Activated CD8-positive, alpha-beta memory T cell treated with anti-CD3 and anti-CD28 coated beads, Interleukin-2, amount 10 ng/mL, durations not matched to agents 7 days and 5 days (primary cell): ENCODE data around the gene TEX261. TPM values are rescaled to one million over a fixed set of nuclear protein-coding genes. Genes with fewer than 3 reads are reported as not detected.

ENCODE experiments used
- ATAC-seq: fragments of 150-1000 bp; cut with Tn5 transposase; one replicate; pipeline ENCODE4 v1.10.0; 2021; ENCODE audit warnings: moderate library complexity
- CTCF ChIA-PET: fragments of 350-600 bp; sonication (Branson Sonifier 250); formaldehyde crosslinking; loops from one replicate; lab custom pipeline; 2021; ENCODE audit warnings: antibody characterized with exemption; lab: Charles Lee
- DNase-seq: peaks from one replicate; pipeline ENCODE4 v3.0.0-alpha.2; 2020
- H3K27ac Mint-ChIP-seq: one replicate; pipeline ENCODE4 v1.8.0; 2021; ENCODE audit warnings: mild to moderate bottlenecking, mixed read lengths
- H3K27me3 Mint-ChIP-seq: one replicate; pipeline ENCODE4 v1.8.0; 2021; ENCODE audit warnings: mixed read lengths
- H3K36me3 Mint-ChIP-seq: one replicate; pipeline ENCODE4 v1.8.0; 2021; ENCODE audit warnings: mild to moderate bottlenecking, mixed read lengths
- H3K4me1 Mint-ChIP-seq: one replicate; pipeline ENCODE4 v1.8.0; 2021; ENCODE audit warnings: mixed read lengths
- H3K4me3 Mint-ChIP-seq: one replicate; pipeline ENCODE4 v1.8.0; 2021; ENCODE audit warnings: mild to moderate bottlenecking, moderate library complexity, mixed read lengths
- H3K9me3 Mint-ChIP-seq: one replicate; pipeline ENCODE4 v1.8.0; 2022; ENCODE audit warnings: low read depth, mixed read lengths
- total RNA-seq, 2 experiments: library from RNA; stranded (reverse); gene quantifications; one replicate each; pipeline ENCODE4 v1.2.3, GENCODE V29; 2021

The TEX261 gene
- total RNA-seq, 2 experiments from 2014 or later = 39.2 to 58.1 TPM

GRCh38 chr2:70942396-70943204 is 52.1 kb downstream of the TEX261 start:
- no peak overlapping the region for H3K27ac Mint-ChIP-seq
- H3K27me3 Mint-ChIP-seq = peaks cover 34% of the 10 kb centered on the region
- no peaks in the 10 kb centered on the region for H3K36me3 Mint-ChIP-seq
- DNase-seq (no peak), ATAC-seq (no peak)
- H3K4me3 Mint-ChIP-seq = no peak overlapping the region
- H3K4me1 Mint-ChIP-seq = peaks cover 8% of the 10 kb centered on the region
- no peaks in the 10 kb centered on the region for H3K9me3 Mint-ChIP-seq
- CTCF ChIA-PET = interaction anchor here (0.8 to 3.1 kb wide), 3 partner anchors 22 to 81 kb away, joined by 3 to 11 read pairs (median 3); no protein-coding TSS in a partner anchor

GRCh38 chr2:70941701-70942100 is 53.0 kb downstream of the TEX261 start:
- DNase-seq (no peak), ATAC-seq (no peak)
- Mint-ChIP-seq H3K36me3 (no peaks in the 10 kb centered on the region), H3K4me1 (peaks cover 2% of the 10 kb centered on the region), H3K27me3 (peaks cover 29% of the 10 kb centered on the region), H3K9me3 (no peaks in the 10 kb centered on the region), H3K4me3 (no peak overlapping the region), H3K27ac (no peak overlapping the region)
- CTCF ChIA-PET = no interaction called here

DNA sequence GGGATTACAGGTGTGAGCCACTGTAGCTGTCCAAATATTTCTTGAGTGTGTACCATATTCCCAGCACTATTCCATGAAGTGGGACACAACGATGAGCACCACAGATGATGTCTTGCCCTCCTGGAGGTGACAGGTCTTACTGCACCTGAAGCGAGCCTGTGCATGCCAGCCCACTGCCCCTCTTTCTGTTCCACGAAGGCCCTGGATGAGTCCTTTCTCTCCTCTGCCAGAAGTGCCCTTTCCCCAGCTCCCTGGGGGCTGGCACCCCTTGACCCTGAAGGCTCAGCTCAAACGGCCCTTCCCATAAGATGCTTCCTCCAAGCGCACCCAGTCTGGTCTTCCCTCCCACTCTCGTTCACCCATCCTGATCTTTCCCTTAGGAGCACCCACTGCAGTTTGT is 53.5 kb downstream of the TEX261 start:
- Mint-ChIP-seq H3K4me1 (no peaks in the 10 kb centered on the region), H3K4me3 (no peak overlapping the region), H3K9me3 (no peaks in the 10 kb centered on the region), H3K27me3 (peaks cover 28% of the 10 kb centered on the region), H3K27ac (no peak overlapping the region), H3K36me3 (no peaks in the 10 kb centered on the region)
- no peak for DNase-seq
- ATAC-seq = no peak
- CTCF ChIA-PET = interaction anchor here (1.6 kb wide), 1 partner anchor 9 kb away, joined by 4 read pairs; no protein-coding TSS in a partner anchor

- H3K9me3 Mint-ChIP-seq = no peaks in the 10 kb centered on the region
- CTCF ChIA-PET = interaction anchor here (1.6 to 3.9 kb wide), 2 partner anchors 7 to 10 kb away, joined by 4 to 19 read pairs; no protein-coding TSS in a partner anchor
- no peaks in the 10 kb centered on the region for H3K4me1 Mint-ChIP-seq
- no peak overlapping the region for H3K4me3 Mint-ChIP-seq
- DNase-seq = no peak
- no peaks in the 10 kb centered on the region for H3K36me3 Mint-ChIP-seq
- peaks cover 26% of the 10 kb centered on the region for H3K27me3 Mint-ChIP-seq
- ATAC-seq = no peak
- no peak overlapping the region for H3K27ac Mint-ChIP-seq
Measured at GRCh38 chr2:70939839-70940580, 54.7 kb downstream of the TEX261 start.

GRCh38 chr2:70939001-70939838 is 55.5 kb downstream of the TEX261 start:
- no peak overlapping the region for H3K27ac Mint-ChIP-seq
- no peaks in the 10 kb centered on the region for H3K9me3 Mint-ChIP-seq
- DNase-seq (no peak), ATAC-seq (no peak)
- peaks cover 26% of the 10 kb centered on the region for H3K27me3 Mint-ChIP-seq
- no peaks in the 10 kb centered on the region for H3K4me1 Mint-ChIP-seq
- H3K4me3 Mint-ChIP-seq = no peak overlapping the region
- CTCF ChIA-PET = interaction anchor here (0.8 to 3.9 kb wide), 2 partner anchors 8 to 67 kb away, joined by 3 to 19 read pairs; no protein-coding TSS in a partner anchor
- H3K36me3 Mint-ChIP-seq = no peaks in the 10 kb centered on the region

DNA sequence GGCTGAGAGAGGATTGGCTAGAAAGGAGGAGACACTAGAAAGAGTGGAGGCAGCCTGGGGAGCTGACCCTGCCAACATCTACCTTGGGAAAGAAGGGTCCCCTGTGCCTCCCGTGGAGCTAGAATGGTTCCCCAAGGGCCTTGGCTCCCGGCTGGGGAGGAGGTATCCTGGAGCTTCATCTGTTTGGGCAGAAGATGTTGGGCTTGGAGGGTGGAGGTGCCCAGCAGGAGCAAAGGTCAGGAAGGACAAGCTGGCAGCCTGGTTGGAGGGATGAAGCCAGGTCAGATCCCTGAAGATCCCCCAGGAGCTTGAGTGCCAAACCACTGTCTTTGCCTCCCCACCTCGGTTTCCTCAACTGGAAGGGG is 56.1 kb downstream of the TEX261 start:
- Mint-ChIP-seq H3K36me3 (no peaks in the 10 kb centered on the region), H3K4me1 (no peaks in the 10 kb centered on the region), H3K27me3 (peaks cover 27% of the 10 kb centered on the region), H3K4me3 (no peak overlapping the region), H3K27ac (no peak overlapping the region), H3K9me3 (no peaks in the 10 kb centered on the region)
- ATAC-seq (no peak), DNase-seq (no peak)
- CTCF ChIA-PET = interaction anchor here (0.8 to 3.9 kb wide), 2 partner anchors 9 to 67 kb away, joined by 3 to 19 read pairs; no protein-coding TSS in a partner anchor

- no peak overlapping the region for H3K4me3 Mint-ChIP-seq
Measured at GRCh38 chr2:70937866-70938585, 56.6 kb downstream of the TEX261 start.

GRCh38 chr2:70936979-70937811 is 57.5 kb downstream of the TEX261 start:
- no peaks in the 10 kb centered on the region for H3K4me1 Mint-ChIP-seq
- H3K27me3 Mint-ChIP-seq = peaks cover 27% of the 10 kb centered on the region
- CTCF ChIA-PET = interaction anchor here (0.6 to 3.9 kb wide), 2 partner anchors 10 to 1007 kb away, joined by 3 to 19 read pairs; no protein-coding TSS in a partner anchor
- H3K36me3 Mint-ChIP-seq = no peaks in the 10 kb centered on the region
- no peak for DNase-seq
- no peak overlapping the region for H3K4me3 Mint-ChIP-seq
- ATAC-seq = no peak
- H3K27ac Mint-ChIP-seq = no peak overlapping the region
- H3K9me3 Mint-ChIP-seq = no peaks in the 10 kb centered on the region

More at GRCh38 chr2:70937866-70938585, 56.6 kb downstream of the TEX261 start:
- Mint-ChIP-seq H3K9me3 (no peaks in the 10 kb centered on the region), H3K36me3 (no peaks in the 10 kb centered on the region), H3K4me1 (no peaks in the 10 kb centered on the region), H3K27me3 (peaks cover 27% of the 10 kb centered on the region), H3K27ac (no peak overlapping the region)
- DNase-seq (no peak), ATAC-seq (no peak)
- CTCF ChIA-PET = interaction anchor here (0.8 to 3.9 kb wide), 2 partner anchors 9 to 66 kb away, joined by 3 to 19 read pairs; no protein-coding TSS in a partner anchor

- no peak overlapping the region for H3K27ac Mint-ChIP-seq
- H3K27me3 Mint-ChIP-seq = peaks cover 24% of the 10 kb centered on the region
- DNase-seq (peak; percentile 22), ATAC-seq (no peak)
- no peaks in the 10 kb centered on the region for H3K4me1 Mint-ChIP-seq
- no peaks in the 10 kb centered on the region for H3K36me3 Mint-ChIP-seq
- no peak overlapping the region for H3K4me3 Mint-ChIP-seq
- no peaks in the 10 kb centered on the region for H3K9me3 Mint-ChIP-seq
- CTCF ChIA-PET = interaction anchor here (0.6 to 3.9 kb wide), 4 partner anchors 11 to 1006 kb away, joined by 3 to 19 read pairs (median 5); no protein-coding TSS in a partner anchor
Measured at GRCh38 chr2:70936165-70936978, 58.3 kb downstream of the TEX261 start.
